Keratinocyte (primary cell): ENCODE data around the gene SMG7.

Experiments used
- EZH2 ChIP-seq: IDR thresholded peaks from one replicate; pipeline ENCODE4 v1.6.1; 2012; ENCODE audit warnings: inconsistent platforms, mild to moderate bottlenecking, low read length, moderate library complexity
- TF ChIP-seq, protein P1 (sequence below), 3 experiments: IDR thresholded peaks in 1 of 3; conservative IDR thresholded peaks in 1 of 3; optimal IDR thresholded peaks in 1 of 3; 2 replicates in 2 of 3; 3 replicates in 1 of 3; pipeline versions ENCODE3 to v1.5.1; 2011; ENCODE audit warnings: low read length in 3 of 3, mild to moderate bottlenecking in 3 of 3, moderate library complexity in 2 of 3, control low read depth in 1 of 3, inconsistent platforms in 1 of 3; ENCODE audit not compliant: insufficient read depth in 2 of 3; ENCODE audit errors: extremely low read depth in 1 of 3

DNA sequence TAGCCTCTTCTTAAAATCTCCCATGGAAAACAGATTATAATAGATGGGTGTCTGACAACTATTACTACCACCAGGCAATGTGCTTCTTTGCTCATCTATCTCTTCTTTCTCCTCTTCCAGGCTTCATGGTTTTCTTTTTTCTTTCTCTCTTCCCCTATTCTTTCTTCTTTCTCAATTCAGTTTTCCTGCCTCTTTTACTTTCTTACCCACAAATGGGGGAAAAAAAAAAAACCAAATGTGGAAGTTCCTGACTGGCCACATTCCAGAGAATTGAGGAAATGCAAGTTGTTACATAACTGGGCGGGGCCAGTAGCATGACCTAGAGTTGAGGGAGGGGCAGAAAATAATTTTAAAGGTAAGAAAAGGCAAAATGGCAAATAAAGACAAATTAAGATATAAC lies 10.9 kb upstream of the SMG7 start:
- TF ChIP-seq, protein P1, sequence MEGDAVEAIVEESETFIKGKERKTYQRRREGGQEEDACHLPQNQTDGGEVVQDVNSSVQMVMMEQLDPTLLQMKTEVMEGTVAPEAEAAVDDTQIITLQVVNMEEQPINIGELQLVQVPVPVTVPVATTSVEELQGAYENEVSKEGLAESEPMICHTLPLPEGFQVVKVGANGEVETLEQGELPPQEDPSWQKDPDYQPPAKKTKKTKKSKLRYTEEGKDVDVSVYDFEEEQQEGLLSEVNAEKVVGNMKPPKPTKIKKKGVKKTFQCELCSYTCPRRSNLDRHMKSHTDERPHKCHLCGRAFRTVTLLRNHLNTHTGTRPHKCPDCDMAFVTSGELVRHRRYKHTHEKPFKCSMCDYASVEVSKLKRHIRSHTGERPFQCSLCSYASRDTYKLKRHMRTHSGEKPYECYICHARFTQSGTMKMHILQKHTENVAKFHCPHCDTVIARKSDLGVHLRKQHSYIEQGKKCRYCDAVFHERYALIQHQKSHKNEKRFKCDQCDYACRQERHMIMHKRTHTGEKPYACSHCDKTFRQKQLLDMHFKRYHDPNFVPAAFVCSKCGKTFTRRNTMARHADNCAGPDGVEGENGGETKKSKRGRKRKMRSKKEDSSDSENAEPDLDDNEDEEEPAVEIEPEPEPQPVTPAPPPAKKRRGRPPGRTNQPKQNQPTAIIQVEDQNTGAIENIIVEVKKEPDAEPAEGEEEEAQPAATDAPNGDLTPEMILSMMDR (optimal IDR thresholded peaks at IDR 0.05 in 1 of 3, IDR thresholded peaks at IDR 0.05 in 1 of 3, conservative IDR thresholded peaks at IDR 0.05 in 1 of 3; ENCODE audit: extremely low read depth in 1 of 3, insufficient read depth in 2 of 3, low read length in 3 of 3): no peak
- no peak for TF ChIP-seq EZH2
